GM23338 (cell line): ENCODE measurements around the gene PSMA7. TPM values are rescaled to one million over a fixed set of nuclear protein-coding genes. Genes with fewer than 3 reads are reported as not detected.

Experiments used
- ATAC-seq: fragments of 200-7000 bp; cut with Tn5 transposase; 3 replicates; pipeline ENCODE4 v1.9.1; 2020
- DNase-seq: peaks from one replicate; pipeline ENCODE4 v3.0.0-alpha.2; 2015; ENCODE audit warnings: low spot score
- H2AFZ ChIP-seq: fragments of 200-600 bp; sonication (generic); 2 replicates; pipeline ENCODE4 v1.8.0; 2016; ENCODE audit warnings: antibody characterized with exemption, mild to moderate bottlenecking, moderate library complexity
- H3F3A ChIP-seq: fragments of 200-600 bp; sonication (generic); replicated peaks from 2 replicates; pipeline ENCODE4 v1.8.0; 2017; ENCODE audit warnings: antibody characterized with exemption, mixed run types, low read depth
- H3K27ac ChIP-seq: fragments of 200-600 bp; sonication (generic); 2 replicates; pipeline ENCODE4 v1.6.1; 2016; ENCODE audit warnings: low read depth
- H3K27me3 ChIP-seq: fragments of 200-600 bp; sonication (generic); 2 replicates; pipeline ENCODE4 v1.8.0; 2016; ENCODE audit warnings: mild to moderate bottlenecking, mixed run types, moderate library complexity; ENCODE audit not compliant: insufficient read depth
- H3K36me3 ChIP-seq: fragments of 200-600 bp; sonication (generic); 2 replicates; pipeline ENCODE4 v1.8.0; 2016; ENCODE audit warnings: mild to moderate bottlenecking; ENCODE audit not compliant: insufficient read depth
- H3K4me1 ChIP-seq: fragments of 200-600 bp; sonication (generic); 2 replicates; pipeline ENCODE4 v1.8.0; 2016; ENCODE audit warnings: mild to moderate bottlenecking, moderate library complexity; ENCODE audit not compliant: insufficient read depth
- H3K4me2 ChIP-seq: fragments of 200-600 bp; sonication (generic); 2 replicates; pipeline ENCODE4 v1.7.1; 2017; ENCODE audit warnings: mixed run types
- H3K4me3 ChIP-seq: fragments of 200-600 bp; sonication (generic); 2 replicates; pipeline ENCODE4 v1.6.1; 2016; ENCODE audit warnings: mixed run types
- H3K79me2 ChIP-seq: fragments of 200-600 bp; sonication (generic); replicated peaks from 2 replicates; pipeline ENCODE4 v1.8.0; 2017; ENCODE audit warnings: mild to moderate bottlenecking; ENCODE audit not compliant: insufficient read depth
- H3K9me2 ChIP-seq: fragments of 200-600 bp; sonication (generic); 2 replicates; pipeline ENCODE4 v1.8.0; 2017; ENCODE audit not compliant: insufficient read depth
- H4K20me1 ChIP-seq: fragments of 200-600 bp; sonication (generic); replicated peaks from 2 replicates; pipeline ENCODE4 v1.8.0; 2017; ENCODE audit warnings: mild to moderate bottlenecking; ENCODE audit not compliant: insufficient read depth
- H3K27ac Mint-ChIP-seq: 2 replicates; pipeline ENCODE4 v1.8.0; 2020; ENCODE audit warnings: inconsistent platforms, mild to moderate bottlenecking, moderate library complexity, mixed read lengths
- H3K27me3 Mint-ChIP-seq: 3 replicates; pipeline ENCODE4 v1.8.0; 2022; ENCODE audit warnings: low read depth, mild to moderate bottlenecking, moderate library complexity, mixed read lengths, inconsistent platforms; ENCODE audit not compliant: insufficient read depth, poor library complexity
- H3K36me3 Mint-ChIP-seq: 3 replicates; pipeline ENCODE4 v1.8.0; 2021; ENCODE audit warnings: low read depth, mild to moderate bottlenecking, inconsistent platforms, moderate library complexity, mixed read lengths
- H3K4me1 Mint-ChIP-seq: 3 replicates; pipeline ENCODE4 v1.8.0; 2020; ENCODE audit warnings: mild to moderate bottlenecking, inconsistent platforms, mixed read lengths
- H3K4me3 Mint-ChIP-seq: 3 replicates; pipeline ENCODE4 v1.8.0; 2021; ENCODE audit warnings: moderate library complexity, mild to moderate bottlenecking, inconsistent platforms, mixed read lengths
- H3K9me3 Mint-ChIP-seq: 3 replicates; pipeline ENCODE4 v1.8.0; 2020; ENCODE audit warnings: moderate library complexity, mild to moderate bottlenecking, inconsistent platforms, mixed read lengths
- CREB1 ChIP-seq: fragments of 250-450 bp; sonication (Bioruptor Pico); IDR thresholded peaks from 2 replicates; pipeline ENCODE4 v1.5.0; 2020; ENCODE audit warnings: low read depth, mild to moderate bottlenecking, moderate library complexity
- EZH2 ChIP-seq: fragments of 200-600 bp; sonication (generic); IDR thresholded peaks from one replicate; pipeline ENCODE4 v1.8.0; 2017; ENCODE audit warnings: antibody characterized with exemption, mild to moderate bottlenecking, low read depth; ENCODE audit not compliant: unreplicated experiment
- NANOG ChIP-seq: IDR thresholded peaks from 2 replicates; pipeline ENCODE4 v1.6.1; 2016; ENCODE audit warnings: antibody characterized with exemption, borderline replicate concordance
- POLR2AphosphoS5 ChIP-seq: IDR thresholded peaks from 2 replicates; pipeline ENCODE4 v1.6.1; 2016; ENCODE audit warnings: antibody characterized with exemption, low read depth
- STAT1 ChIP-seq: IDR thresholded peaks from one replicate; pipeline ENCODE4 v1.6.1; 2016; ENCODE audit warnings: antibody characterized with exemption; ENCODE audit not compliant: unreplicated experiment
- ZNF114 ChIP-seq: fragments of 250-450 bp; sonication (Bioruptor Pico); IDR thresholded peaks from 2 replicates; pipeline ENCODE4 v1.5.0; 2020; ENCODE audit warnings: mild to moderate bottlenecking, moderate library complexity
- polyA plus RNA-seq: library from polyadenylated mRNA; unstranded; fragments of >200 nt; fragmentation: Nextera tagmentation; extraction: Ambion mirVana; gene quantifications from 2 replicates; pipeline ENCODE4 v1.2.1, GENCODE V29; 2016
- total RNA-seq: library from RNA; depleted of rRNA; stranded (reverse); fragments of >200 nt; shearing (Covaris generic); gene quantifications from 2 replicates; pipeline ENCODE4 v1.2.3, GENCODE V29; 2014
- TF ChIP-seq, protein P1 (sequence below): fragments of 250-450 bp; sonication (Bioruptor Pico); IDR thresholded peaks from 2 replicates; pipeline ENCODE4 v1.5.0; 2020; ENCODE audit warnings: mild to moderate bottlenecking, moderate library complexity
- TF ChIP-seq, protein P2 (sequence below): IDR thresholded peaks from 2 replicates; pipeline ENCODE4 v1.6.1; 2016; ENCODE audit warnings: antibody characterized with exemption
- TF ChIP-seq, protein P3 (sequence below), 2 experiments: fragments of 200-600 bp in 1 of 2; sonication (generic) in 1 of 2; conservative IDR thresholded peaks; 2 replicates each; pipeline versions ENCODE4 v1.5.1 to v1.6.1; 2016 to 2017; ENCODE audit warnings: antibody characterized with exemption in 2 of 2, low read depth in 2 of 2, mild to moderate bottlenecking in 2 of 2, moderate library complexity in 1 of 2

PSMA7 gene
- total and polyA plus RNA-seq, 2 experiments from 2014 or later = 357 to 628 TPM

DNA sequence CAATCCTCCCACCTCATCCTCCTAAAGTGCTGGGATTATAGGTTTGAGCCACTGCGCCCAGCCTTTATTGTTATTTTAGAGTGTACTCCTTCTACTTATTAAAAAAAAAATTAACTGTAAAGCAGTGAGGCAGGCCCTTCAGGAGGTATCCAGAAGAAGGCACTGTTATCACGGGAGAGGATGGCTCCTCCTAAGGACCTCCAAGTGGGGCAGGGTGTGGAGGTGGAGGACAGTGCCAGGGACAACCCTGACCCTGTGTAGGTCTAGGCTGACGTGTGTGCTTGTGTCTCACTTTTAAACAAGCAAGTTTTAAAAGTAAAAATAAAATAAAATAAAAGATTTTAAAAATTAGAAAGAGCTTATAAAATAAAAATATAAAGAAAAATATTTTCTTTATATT is 53.8 kb downstream of the PSMA7 start (continued):
- TF ChIP-seq, protein P1, sequence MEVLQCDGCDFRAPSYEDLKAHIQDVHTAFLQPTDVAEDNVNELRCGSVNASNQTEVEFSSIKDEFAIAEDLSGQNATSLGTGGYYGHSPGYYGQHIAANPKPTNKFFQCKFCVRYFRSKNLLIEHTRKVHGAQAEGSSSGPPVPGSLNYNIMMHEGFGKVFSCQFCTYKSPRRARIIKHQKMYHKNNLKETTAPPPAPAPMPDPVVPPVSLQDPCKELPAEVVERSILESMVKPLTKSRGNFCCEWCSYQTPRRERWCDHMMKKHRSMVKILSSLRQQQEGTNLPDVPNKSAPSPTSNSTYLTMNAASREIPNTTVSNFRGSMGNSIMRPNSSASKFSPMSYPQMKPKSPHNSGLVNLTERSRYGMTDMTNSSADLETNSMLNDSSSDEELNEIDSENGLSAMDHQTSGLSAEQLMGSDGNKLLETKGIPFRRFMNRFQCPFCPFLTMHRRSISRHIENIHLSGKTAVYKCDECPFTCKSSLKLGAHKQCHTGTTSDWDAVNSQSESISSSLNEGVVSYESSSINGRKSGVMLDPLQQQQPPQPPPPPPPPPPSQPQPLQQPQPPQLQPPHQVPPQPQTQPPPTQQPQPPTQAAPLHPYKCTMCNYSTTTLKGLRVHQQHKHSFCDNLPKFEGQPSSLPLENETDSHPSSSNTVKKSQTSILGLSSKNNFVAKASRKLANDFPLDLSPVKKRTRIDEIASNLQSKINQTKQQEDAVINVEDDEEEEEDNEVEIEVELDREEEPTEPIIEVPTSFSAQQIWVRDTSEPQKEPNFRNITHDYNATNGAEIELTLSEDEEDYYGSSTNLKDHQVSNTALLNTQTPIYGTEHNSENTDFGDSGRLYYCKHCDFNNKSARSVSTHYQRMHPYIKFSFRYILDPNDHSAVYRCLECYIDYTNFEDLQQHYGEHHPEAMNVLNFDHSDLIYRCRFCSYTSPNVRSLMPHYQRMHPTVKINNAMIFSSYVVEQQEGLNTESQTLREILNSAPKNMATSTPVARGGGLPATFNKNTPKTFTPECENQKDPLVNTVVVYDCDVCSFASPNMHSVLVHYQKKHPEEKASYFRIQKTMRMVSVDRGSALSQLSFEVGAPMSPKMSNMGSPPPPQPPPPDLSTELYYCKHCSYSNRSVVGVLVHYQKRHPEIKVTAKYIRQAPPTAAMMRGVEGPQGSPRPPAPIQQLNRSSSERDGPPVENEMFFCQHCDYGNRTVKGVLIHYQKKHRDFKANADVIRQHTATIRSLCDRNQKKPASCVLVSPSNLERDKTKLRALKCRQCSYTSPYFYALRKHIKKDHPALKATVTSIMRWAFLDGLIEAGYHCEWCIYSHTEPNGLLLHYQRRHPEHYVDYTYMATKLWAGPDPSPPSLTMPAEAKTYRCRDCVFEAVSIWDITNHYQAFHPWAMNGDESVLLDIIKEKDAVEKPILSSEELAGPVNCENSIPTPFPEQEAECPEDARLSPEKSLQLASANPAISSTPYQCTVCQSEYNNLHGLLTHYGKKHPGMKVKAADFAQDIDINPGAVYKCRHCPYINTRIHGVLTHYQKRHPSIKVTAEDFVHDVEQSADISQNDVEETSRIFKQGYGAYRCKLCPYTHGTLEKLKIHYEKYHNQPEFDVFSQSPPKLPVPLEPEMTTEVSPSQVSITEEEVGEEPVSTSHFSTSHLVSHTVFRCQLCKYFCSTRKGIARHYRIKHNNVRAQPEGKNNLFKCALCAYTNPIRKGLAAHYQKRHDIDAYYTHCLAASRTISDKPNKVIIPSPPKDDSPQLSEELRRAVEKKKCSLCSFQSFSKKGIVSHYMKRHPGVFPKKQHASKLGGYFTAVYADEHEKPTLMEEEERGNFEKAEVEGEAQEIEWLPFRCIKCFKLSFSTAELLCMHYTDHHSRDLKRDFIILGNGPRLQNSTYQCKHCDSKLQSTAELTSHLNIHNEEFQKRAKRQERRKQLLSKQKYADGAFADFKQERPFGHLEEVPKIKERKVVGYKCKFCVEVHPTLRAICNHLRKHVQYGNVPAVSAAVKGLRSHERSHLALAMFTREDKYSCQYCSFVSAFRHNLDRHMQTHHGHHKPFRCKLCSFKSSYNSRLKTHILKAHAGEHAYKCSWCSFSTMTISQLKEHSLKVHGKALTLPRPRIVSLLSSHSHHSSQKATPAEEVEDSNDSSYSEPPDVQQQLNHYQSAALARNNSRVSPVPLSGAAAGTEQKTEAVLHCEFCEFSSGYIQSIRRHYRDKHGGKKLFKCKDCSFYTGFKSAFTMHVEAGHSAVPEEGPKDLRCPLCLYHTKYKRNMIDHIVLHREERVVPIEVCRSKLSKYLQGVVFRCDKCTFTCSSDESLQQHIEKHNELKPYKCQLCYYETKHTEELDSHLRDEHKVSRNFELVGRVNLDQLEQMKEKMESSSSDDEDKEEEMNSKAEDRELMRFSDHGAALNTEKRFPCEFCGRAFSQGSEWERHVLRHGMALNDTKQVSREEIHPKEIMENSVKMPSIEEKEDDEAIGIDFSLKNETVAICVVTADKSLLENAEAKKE (CRISPR knock-in tag) = no peak

DNA sequence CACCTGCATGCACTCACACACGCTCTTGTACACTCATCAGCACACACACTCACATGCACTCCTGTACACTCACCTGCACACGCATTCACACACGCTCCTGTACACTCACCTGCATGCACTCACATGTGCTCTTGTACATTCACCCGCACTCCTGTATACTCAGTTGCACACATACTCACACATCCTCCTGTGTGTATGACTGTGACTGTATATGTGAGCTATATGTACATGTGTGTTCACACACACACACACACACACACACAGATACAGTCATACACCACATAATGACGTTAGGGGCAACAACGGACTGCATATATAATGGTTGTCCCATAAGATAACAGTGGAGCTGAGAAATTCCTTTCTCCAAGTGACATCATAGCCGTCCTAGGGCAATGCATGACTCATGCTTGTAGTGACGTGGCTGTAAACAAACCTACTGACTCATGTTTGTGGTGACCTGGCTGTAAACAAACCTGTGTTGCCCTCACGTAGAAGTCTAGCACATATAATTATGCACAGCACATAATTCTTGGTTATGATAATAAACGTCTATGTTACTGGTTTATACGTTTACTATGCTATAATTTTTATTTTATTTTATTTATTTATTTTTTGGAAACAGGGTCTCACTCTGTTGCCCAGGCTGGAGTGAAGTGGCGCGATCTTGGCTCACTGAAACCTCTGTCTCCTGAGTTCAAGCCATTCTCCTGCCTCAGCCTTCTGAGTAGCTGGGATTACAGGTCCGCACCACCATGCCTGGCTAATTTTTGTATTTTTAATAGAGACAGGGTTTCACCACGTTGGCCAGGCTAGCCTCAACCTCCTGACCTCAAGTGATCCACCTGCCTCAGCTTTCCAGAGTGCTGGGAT is 54.7 kb downstream of the PSMA7 start:
- H3K27ac Mint-ChIP-seq = no peak overlapping the region
- TF ChIP-seq STAT1 (no peak), EZH2 (no peak), POLR2AphosphoS5 (no peak), ZNF114 (CRISPR knock-in tag) (no peak), CREB1 (no peak), NANOG (no peak)
- TF ChIP-seq, protein P2, sequence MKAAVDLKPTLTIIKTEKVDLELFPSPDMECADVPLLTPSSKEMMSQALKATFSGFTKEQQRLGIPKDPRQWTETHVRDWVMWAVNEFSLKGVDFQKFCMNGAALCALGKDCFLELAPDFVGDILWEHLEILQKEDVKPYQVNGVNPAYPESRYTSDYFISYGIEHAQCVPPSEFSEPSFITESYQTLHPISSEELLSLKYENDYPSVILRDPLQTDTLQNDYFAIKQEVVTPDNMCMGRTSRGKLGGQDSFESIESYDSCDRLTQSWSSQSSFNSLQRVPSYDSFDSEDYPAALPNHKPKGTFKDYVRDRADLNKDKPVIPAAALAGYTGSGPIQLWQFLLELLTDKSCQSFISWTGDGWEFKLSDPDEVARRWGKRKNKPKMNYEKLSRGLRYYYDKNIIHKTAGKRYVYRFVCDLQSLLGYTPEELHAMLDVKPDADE = no peak
- TF ChIP-seq, protein P3, sequence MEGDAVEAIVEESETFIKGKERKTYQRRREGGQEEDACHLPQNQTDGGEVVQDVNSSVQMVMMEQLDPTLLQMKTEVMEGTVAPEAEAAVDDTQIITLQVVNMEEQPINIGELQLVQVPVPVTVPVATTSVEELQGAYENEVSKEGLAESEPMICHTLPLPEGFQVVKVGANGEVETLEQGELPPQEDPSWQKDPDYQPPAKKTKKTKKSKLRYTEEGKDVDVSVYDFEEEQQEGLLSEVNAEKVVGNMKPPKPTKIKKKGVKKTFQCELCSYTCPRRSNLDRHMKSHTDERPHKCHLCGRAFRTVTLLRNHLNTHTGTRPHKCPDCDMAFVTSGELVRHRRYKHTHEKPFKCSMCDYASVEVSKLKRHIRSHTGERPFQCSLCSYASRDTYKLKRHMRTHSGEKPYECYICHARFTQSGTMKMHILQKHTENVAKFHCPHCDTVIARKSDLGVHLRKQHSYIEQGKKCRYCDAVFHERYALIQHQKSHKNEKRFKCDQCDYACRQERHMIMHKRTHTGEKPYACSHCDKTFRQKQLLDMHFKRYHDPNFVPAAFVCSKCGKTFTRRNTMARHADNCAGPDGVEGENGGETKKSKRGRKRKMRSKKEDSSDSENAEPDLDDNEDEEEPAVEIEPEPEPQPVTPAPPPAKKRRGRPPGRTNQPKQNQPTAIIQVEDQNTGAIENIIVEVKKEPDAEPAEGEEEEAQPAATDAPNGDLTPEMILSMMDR (conservative IDR thresholded peaks at IDR 0.05; ENCODE audit: low read depth in 2 of 2) = no peak

More for the DNA sequence above, 54.7 kb downstream of the PSMA7 start:
- Histone ChIP-seq H3K4me3 (no peak overlapping the region), H3F3A (no peaks in the 10 kb centered on the region), H3K4me1 (no peaks in the 10 kb centered on the region), H4K20me1 (no peaks in the 10 kb centered on the region), H3K27me3 (no peaks in the 10 kb centered on the region), H3K9me2 (no peaks in the 10 kb centered on the region), H3K4me2 (no peak overlapping the region), H3K36me3 (no peaks in the 10 kb centered on the region), H3K27ac (no peak overlapping the region), H2AFZ (no peak overlapping the region), H3K79me2 (no peaks in the 10 kb centered on the region)
- no peak for ATAC-seq
- Mint-ChIP-seq H3K9me3 (no peaks in the 10 kb centered on the region), H3K36me3 (no peaks in the 10 kb centered on the region; the same call in 2 of the 3 replicates), H3K4me1 (no peaks in the 10 kb centered on the region), H3K4me3 (no peak overlapping the region), H3K27me3 (peaks cover 5% of the 10 kb centered on the region)
- DNase-seq = no peak
